CD4-positive, alpha-beta T cell treated with Interleukin-6 at 100 ng/mL for 8 hours (primary cell): ENCODE results near the gene LAGE3.

Experiments used
- DNase-seq: peaks from one replicate; pipeline ENCODE4 v3.0.0-alpha.2; 2020; ENCODE audit warnings: mixed read lengths, low spot score

The LAGE3 gene, protein sequence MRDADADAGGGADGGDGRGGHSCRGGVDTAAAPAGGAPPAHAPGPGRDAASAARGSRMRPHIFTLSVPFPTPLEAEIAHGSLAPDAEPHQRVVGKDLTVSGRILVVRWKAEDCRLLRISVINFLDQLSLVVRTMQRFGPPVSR

DNA sequence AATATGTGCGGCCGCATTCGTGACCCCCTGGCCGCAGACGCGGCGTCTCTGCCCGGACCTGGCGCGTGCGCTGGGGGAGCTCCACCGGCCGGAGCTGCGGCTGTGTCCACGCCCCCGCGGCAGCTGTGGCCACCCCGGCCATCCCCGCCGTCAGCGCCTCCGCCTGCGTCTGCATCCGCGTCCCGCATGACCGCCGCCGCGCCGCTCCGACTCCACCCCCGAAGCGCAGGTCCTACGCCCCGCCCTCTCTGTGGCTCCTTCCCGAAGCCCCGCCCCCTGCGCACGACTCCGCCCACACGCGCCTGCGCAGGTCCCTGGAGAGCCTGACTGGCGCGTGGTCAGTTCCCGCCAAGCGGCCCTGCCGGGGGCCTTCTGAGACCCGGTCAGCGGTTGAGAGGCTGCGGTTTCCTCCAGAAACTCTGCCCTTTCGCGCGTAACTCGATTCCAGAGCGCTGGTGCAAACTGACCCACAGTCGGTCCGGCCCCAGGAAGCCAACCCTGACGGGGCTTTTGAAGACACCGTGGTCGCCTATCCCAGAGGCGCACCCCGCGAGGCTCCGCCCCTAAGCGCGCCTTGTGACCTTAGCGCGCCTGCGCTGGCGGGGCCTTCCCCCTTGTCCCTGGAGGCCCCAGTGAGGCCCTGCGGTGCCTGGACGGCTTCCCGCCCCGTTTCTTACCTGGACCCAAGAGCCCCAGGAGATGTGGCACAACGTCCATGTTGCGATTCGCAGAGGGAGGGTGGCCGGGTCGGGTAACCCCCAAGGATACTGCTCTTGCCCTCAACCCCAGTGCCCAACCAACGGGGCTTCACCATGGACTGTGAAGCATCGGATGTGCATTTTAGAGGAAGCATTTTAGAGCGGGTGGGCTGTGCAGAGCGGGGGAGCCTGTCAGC, at the start of gene LAGE3:
LAGE3 (minus strand) TSS at position 554 of the 895 bp plus-strand sequence; CDS start at position 188, 366 bp downstream.
- DNase-seq, result peak; percentile 91

DNA sequence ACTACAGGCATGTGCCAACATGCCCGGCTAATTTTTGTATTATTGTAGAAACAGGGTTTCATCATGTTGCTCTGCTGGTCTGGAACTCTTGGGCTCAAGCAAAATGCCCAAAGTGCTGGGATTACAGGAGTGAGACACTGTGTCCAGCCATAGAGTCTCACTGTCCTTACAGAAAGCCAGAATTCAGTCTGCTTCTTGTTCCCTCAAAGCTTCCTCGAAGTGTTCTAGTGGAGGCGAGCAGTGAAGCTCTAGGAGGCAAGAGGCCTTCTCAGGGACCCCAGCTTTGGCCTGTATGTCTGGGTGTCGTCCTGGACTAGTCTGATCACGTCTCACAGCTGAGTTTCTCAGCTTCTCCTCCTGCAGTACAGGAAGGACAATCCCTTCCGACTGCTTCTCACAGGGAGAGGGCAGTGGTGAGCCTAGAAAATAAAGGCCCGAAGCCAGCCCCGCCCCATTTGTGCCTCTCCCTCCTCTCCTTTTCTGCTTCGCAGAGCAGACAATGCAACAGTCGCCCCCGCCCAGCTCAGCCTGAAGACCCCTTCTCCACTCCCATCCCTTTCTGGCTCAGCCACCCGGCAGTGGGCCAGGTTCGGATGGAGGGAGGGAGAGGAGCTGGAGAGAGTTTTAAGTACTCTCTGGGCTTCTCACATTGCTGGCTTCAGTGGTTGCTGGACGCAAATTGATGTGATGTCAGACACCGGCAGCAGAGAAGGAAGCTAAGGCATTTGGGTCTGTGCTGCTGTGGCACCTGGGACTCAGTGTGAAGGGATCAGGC, 48.0 kb upstream of the LAGE3 start:
- peak; percentile 56 for DNase-seq

DNA sequence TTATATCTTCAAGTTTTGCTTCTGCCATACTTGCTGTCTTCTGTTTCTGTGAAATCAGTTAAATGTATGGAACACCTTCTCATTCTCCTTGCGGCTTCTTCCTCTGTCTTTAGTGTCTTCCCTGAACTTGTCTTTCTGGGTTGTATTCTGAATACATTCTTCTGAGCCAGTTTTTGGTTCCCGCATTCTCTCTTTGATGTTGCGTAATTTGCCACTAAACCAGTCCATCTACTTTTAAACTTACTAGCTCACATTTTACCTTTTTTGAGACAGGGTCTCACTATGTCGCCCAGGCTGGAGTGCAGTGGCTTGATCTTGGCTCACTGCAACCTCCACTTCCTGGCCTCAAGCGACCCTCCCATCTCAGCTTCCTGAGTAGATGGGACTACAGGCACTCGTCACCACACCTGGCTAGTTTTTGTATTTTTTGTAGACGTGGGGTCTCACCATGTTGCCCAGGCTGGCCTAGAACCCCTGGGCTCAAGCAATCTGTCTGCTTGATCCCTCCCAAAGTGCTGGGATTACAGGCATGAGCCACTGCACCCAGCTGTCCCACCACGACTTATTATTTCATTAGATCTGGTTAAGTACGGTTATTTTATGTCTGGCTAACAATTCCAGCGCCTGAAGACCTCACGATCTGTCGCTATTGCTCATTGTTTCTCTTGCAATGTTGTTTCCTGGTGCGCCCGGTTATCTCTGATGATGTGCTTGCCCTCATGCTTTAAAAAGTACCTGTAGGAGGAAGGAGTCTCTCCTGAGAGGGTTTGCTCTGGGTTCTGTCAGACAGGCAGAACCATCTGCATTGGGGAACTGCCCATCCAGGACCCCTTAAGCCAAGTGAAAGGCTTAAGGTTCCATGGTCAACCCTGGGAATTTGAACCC, 46.8 kb upstream of the LAGE3 start:
- DNase-seq, result no peak

DNA sequence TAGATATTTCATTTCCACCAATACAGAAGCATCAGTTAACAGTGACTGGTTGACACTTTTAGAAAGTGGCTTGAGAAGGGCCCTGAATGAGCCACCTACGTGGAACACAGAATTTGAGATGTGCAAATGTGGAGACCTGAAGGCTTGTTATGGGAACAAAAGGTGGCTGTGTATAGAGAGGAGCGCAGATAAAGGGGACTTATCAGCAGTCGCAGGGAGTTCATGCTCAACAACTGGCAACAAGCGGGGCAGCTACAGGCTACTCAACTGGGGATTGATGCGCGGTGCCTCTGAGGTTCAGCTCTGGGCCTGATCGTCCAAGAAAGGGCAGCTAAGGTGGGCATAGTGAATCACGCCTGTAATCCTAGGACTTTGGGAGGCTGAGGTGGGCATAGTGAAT, 40.3 kb upstream of the LAGE3 start:
- DNase-seq, result no peak

DNA sequence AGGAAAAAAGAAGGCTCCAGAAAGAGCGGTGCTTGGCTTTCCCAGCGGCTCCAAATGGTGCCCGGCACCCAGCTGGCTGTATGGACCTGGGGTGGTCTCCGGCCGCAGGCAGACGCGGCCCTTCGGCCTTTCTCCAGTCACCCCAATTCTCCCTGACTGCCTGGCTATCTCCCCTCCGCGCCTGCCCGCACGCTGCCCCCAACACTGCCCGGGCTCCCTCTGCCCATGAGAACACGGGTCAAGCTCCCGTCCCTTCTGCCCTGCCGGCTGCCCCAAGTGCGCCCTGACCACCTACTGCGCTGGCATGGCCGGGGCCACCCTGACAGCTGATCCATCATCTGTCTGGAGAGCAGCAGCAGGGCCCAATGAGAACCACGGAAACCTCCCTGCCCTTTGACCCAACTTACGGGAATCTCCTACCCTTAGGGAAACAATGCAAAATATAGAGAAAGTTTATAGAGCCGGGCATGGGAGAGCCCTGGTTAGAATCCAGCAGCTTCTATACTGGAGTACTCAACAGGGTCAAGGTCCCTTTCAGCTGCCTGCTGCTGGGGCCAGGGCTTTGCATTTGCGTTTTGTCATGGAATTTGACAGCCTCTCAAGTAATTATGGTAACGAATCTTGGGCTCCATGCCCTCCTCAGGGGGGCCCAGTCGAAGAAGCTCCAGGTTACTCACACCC, 38.2 kb upstream of the LAGE3 start:
- no peak for DNase-seq

DNA sequence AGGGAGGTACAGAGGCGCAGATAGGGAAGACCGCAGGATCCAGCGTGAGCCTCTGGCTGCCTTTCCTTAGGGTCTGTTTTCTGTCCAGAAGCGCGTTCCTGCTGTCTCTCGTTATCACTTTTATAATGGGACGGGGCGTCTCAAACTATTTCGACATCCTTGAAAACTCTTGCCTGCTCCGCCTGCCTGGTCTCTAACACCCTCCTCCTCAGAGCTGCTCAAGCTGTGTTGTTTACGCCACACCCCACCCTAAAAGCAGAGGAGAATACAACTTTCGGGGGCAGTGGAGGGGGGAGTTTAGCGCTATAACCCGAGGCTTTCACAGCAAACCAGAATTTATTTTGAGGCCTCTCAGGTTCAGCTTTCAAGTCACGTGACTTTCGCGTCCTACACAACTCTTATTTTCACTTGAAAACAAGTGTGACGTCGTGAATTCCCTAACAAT, 37.6 kb upstream of the LAGE3 start:
- DNase-seq, result no peak

DNA sequence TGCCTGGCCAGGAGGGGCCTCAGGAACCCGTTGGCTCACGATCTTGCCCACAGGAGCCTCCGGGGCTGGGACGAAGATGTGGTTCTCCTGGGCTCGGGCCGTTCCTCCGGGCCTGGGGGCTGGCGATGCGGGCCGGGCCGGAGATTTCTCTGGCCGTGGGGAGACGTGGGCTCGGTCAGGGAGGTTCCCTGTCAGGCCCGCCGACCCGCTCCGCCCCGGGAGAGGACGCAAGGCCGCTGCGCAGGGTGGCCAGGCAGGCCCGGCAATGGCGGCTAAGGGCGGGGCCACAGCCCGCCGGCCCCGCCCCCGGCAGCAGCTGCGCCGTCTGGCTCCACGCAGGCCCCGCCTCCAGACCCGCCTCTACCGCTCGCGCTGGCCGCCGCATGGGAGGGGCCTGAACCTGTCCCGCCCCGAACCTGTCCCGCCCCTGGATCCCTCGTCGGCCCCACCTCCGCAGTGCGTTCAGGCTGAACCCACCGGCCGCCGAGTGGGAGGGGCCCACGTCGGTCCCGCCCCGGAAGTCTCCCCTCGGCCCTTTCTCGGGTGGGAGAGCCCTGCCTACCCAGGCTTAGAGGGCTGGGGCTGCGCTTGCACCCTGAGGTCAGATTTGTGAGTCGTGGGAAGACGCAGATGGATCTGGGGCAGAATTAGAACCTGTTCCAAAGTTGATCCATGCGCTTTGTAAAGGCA, 37.0 kb upstream of the LAGE3 start, which contains the start of gene FAM3A:
FAM3A (minus strand) TSS at position 267 of the 690 bp plus-strand sequence. CDS start 460 bp downstream, outside the sequence.
- peak; percentile 93 for DNase-seq

DNA sequence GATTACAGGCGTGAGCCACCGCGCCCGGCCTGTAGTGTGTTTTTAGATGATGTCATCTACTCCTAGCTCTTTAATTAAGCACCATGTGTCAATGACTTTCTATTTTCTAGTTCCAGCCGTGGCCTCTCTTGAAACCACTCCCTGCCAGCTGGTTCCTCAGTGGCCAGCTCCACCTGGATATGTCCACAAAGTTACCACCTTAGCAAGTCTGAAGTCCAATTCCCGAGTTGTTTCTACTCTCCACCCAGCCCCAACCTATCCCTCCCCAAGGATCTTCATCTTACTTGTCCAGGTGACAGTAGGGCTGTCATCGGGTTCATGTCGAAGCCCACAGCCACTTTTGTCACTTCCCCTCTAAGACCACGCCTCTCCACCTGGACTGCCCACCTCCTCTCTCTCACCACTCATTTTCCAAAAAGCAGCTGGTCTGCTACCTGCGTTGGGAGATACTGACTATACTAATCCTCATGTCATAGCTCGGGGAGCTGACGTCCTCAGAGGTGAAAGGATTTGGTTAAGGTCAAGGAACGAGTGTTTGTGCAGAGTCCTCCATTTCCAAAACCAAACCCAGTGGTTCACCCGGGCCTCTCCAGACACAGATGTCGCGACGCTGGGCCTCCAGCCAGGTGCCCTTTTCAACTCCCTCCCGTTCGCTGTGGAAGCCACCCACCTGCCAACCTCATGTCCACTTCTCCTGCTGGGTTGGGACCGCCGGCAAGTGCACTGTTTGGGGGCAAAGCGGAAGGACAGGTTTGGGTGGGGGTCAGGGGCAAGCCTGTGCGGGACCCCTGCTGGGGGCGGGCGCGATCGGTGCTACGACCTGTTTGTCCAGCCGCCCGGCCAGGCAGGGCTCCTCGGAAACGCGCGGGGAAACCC, 36.2 kb upstream of the LAGE3 start:
- no peak for DNase-seq

DNA sequence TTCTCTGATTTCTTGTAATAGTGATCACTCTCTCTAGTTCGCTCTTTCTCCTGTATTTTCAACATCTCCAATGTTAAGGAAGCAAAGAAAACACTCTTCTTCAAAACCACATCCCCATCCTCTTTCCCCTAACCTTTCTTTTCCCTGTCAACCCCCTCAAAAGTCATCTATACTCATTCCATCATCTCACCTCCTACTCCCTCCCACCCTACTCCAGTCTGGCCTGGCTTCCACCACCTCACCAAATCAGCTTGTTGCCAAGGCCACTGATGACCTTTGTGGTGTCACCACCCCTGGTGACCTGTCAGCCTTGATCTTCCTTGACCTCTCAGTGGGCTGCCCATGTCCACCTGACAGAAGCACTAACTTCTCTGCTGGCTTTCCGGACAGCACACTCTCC, 34.6 kb upstream of the LAGE3 start:
- DNase-seq, result no peak

DNA sequence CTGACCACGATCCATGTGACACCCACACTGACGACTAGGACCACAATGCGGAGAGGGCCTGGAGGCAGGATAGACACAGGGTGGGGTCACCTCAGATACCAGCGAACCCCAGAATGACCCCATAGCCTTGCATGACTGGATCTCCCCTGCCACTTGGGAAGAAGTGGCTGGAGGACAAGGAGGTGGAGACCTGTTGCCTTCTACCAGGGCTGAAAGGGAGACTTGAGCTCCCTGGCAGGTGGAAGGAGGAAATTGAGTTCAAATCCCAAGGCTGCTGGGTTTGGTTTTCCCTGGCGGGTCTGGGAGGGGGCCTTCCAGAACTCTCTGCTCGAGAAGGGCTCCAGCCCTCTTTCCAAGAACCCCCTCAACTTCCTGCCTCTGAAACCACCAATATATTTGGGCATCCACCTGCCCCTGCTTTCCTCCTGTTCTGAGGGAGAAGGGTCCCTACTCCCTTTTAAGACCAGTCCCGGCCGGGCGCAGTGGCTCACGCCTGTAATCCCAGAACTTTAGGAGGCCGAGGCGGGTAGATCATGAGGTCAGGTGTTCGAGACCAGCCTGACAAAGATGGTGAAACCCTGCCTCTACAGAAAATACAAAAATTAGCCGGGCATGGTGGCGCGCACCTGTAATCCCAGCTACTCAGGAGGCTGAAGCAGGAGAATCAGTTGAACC, 33.9 kb upstream of the LAGE3 start:
- no peak for DNase-seq

DNA sequence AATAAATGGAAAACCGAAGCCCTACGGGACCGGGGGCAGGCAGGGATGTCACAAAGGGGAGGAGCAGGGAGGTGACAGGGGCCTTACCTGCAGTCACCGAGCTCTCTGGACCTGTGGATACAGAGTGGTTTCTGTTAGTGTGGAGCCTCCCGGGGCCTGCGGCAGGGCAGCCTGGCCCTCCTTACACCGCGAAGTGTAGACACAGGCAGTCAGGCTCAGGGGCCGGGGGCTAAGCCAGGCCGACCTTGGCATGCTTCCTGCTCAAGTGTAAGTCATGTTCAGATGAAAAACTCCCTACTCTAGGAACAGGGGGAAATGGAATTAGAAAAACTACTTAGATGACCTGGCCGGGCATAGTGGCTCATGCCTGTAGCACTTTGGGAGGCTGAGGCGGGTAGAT, 32.7 kb upstream of the LAGE3 start:
- DNase-seq, result no peak

DNA sequence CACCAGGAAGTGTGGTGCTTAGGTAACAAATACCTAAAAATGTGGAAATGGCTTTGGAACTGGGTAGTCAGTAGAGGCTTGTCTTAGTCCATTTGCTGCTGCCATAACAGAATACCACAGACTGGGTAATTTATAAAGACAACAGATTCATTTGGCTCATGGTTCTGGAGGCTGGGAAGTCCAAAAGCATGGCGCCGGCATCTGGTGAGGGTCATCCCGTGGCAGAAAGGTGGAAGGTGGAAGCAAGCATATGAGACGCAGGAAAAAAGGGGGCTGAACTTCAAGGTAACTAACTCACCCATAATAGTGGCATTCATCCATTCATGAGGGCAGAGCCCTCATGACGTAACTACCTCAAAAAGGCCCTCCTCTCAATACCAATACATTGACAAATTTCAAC, 30.4 kb upstream of the LAGE3 start:
- DNase-seq, result no peak

DNA sequence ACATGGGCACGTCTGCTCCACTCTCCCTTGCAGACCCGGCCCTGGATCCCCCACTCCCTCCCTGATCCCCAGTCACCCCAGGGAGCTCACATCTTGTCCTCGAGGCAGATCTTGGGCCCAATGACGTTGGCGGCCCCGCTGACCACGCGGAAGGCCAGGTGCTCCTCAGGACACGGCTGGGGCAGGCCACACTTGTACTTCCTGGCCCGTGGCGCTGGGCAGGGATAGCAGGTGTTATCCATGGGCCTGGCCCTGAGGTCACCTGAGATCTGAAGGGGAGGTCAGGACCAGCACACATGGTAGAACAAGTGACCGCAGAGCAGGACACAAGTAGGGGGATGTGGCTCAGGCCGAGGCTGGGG, 29.3 kb upstream of the LAGE3 start:
- DNase-seq, result no peak

DNA sequence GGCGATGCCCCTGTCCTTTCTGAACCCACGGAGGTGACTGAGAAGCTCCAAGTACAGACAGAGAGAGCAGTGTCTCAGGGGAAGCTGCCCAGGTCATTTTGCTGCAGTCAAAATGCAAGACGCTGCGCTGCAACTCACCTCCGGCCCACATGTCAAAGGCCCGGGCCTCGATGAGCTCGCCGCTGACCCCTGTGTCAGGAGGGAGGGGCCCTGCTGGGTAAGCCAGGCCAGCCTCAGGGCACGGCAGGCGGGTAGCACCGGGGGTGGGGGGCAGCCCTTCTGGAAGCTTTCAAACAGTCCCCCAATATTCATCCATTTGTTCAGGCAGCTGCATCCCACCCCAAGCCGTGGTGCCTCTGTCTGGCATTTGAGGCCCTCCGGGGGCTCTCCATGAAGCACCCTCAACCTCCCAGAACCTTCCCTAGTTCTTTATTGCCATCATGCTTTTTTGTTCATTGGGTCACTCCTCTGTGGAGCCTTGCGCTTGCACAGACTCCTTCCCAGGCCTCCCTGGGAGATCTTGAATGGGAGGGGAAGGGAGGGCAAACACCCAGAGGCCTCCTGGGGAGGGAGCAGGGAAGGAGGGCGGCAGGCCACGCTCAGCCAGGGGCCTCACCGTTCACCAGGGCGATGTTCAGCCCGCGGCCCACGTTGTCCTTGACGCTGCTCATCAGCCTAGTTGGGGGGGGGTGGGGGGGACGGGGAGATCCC, 28.7 kb upstream of the LAGE3 start:
- DNase-seq, result no peak

DNA sequence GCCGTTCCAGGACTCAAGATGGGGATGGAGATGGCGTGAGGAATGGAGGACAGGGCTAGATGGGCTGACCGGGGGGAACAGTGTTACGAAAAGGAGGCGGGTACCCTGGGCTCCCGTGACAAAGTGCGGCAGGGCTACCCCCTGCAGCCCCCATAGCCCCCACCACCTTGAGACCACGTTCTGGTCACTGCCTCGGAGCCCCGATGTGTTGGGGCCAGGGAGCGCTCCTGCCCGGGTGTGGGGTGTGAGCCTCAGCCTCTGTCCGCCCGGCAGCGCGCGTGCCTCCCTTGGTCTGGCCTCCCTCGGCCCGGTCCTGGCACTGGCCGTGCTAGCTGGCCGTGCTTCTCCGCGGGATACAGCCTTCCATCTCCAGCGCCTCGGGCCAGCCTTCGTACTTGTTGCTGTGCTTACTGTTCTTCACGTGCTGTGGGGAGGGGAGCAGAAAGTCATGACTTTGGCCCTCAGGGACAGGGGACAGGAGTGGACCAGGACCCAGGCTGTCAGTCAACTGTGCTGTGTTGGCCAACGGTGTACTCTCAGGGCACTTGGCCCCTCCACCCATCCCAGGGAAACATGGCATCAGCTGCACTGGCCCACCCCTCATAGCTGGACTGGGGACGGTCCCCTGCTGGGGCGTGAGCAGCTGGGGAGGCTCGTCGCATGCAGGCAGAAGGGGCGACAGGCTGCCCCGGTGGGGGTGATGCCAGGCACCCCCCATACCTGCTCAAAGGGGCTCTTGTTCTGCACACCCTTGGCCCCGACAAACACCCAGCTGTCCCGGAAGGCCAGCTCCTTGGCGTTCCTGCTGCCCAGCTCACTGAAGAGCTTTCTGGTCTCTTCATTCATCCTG, 27.6 kb upstream of the LAGE3 start:
- DNase-seq, result no peak

DNA sequence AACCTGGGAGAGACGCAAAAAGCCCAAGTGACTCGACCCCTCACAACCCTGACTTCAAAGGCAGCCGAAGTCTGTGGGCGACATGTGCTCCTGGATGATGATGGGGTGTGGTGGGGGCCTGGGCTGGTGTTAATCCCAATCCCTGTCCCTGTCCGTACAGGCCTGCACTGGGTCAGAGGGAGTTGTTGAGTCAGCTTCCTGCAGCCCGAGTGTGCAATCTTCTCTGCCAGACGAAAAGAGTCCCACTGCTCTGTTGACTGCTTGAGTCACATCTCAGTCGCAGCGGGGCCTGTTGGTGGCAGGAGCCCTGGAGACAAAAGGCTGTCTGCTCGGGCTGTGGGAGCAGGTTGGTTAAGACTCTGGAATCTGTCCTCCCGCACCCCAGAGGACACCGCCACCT, 26.7 kb upstream of the LAGE3 start:
- DNase-seq, result no peak

DNA sequence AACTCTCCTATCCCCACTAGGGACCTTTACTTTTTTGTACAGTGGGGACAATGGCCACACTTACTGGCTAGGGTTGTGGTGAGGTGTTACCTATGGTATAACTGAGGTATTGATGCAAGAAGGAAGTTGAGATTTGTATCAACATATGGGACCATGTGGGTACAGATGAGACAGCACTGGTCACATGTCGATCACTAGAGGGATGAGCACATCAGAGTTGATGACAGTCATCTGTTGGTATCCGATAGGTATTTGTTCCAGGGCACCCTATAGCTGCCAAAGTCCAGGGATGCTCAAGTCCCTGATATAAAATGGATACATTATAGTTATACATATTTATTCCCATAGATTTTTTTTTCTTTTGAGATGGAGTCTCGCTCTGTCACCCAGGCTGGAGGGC, 23.9 kb upstream of the LAGE3 start:
- no peak for DNase-seq
